Measurements from ENCODE around the gene IGFN1.

- TF ChIP-seq NFRKB (IDR thresholded peaks at IDR 0.05), result no peak
- no peak for TF ChIP-seq SP1 (IDR thresholded peaks at IDR 0.05)
- TF ChIP-seq TARDBP (IDR thresholded peaks at IDR 0.05), result no peak
- TF ChIP-seq L3MBTL2 (conservative IDR thresholded peaks at IDR 0.05), result no peak
- TF ChIP-seq FOXA1 (IDR thresholded peaks at IDR 0.05), result no peak
- TF ChIP-seq LEF1 (IDR thresholded peaks at IDR 0.05; ENCODE audit: borderline replicate concordance), result no peak
- no peak for TF ChIP-seq BHLHE40 (IDR thresholded peaks at IDR 0.05; ENCODE audit: borderline replicate concordance)
- TF ChIP-seq FOXM1 (IDR thresholded peaks at IDR 0.05; ENCODE audit: borderline replicate concordance), result no peak
- TF ChIP-seq SUZ12 (IDR thresholded peaks at IDR 0.05), result no peak
- no peak for TF ChIP-seq FOXK2 (IDR thresholded peaks at IDR 0.05)
Measured at GRCh38 chr1:201198598-201198997, 8.0 kb downstream of the IGFN1 start.

Measured in HEK293T (cell line).